SK-N-SH (cell line): Measurements from ENCODE around the gene CDH4. TPM values are rescaled to one million over a fixed set of nuclear protein-coding genes. Genes with fewer than 3 reads are reported as not detected.

Experiments used
- CTCF ChIA-PET: fragments of 300-600, 350-600 bp; formaldehyde crosslinking; extraction: SDS; loops from one replicate; lab custom pipeline; 2021; lab: Yijun Ruan, JAX
- POLR2A ChIA-PET: fragments of 350-600 bp; sonication (Branson Sonifier 250); formaldehyde crosslinking; extraction: SDS; loops from one replicate; lab custom pipeline; 2020; ENCODE audit warnings: antibody characterized with exemption, inconsistent platforms; lab: Yijun Ruan, JAX
- DNase-seq: peaks from one replicate; pipeline ENCODE4 v3.0.0; 2012
- H2AFZ ChIP-seq: fragments of 200-600 bp; sonication (generic); 2 replicates; pipeline ENCODE4 v1.8.1; 2016; ENCODE audit warnings: antibody characterized with exemption, mild to moderate bottlenecking, low read depth
- H3F3A ChIP-seq: fragments of 200-600 bp; sonication (generic); replicated peaks from 2 replicates; pipeline ENCODE3; 2016; ENCODE audit warnings: antibody characterized with exemption, mild to moderate bottlenecking; ENCODE audit not compliant: insufficient read depth
- H3K27ac ChIP-seq, 2 experiments: fragments of 200-500 bp in 1 of 2; fragments of 200-600 bp in 1 of 2; sonication (Bioruptor generic) in 1 of 2; sonication (generic), shearing (Covaris generic) in 1 of 2; 2 replicates each; pipeline versions ENCODE4 v1.5.1 to v1.6.1; 2014 to 2016; ENCODE audit warnings: low read depth in 2 of 2, inconsistent platforms in 1 of 2, low read length in 1 of 2, mild to moderate bottlenecking in 1 of 2, mixed read lengths in 1 of 2
- H3K27me3 ChIP-seq: fragments of 200-600 bp; sonication (generic), shearing (Covaris generic); 2 replicates; pipeline ENCODE4 v1.6.1; 2016; ENCODE audit warnings: mixed run types; ENCODE audit not compliant: insufficient read depth
- H3K36me3 ChIP-seq, 2 experiments: fragments of 200-500 bp in 1 of 2; fragments of 200-600 bp in 1 of 2; sonication (Bioruptor generic) in 1 of 2; sonication (generic) in 1 of 2; replicated peaks in 1 of 2; 2 replicates each; pipeline versions ENCODE3 to v1.5.1; 2014 to 2016; ENCODE audit warnings: low read length in 1 of 2, mild to moderate bottlenecking in 1 of 2; ENCODE audit not compliant: insufficient read depth in 2 of 2, control insufficient read depth in 1 of 2
- H3K4me1 ChIP-seq, 2 experiments: fragments of 200-500 bp in 1 of 2; fragments of 200-600 bp in 1 of 2; sonication (Bioruptor generic) in 1 of 2; sonication (generic), shearing (Covaris generic) in 1 of 2; 2 replicates each; pipeline versions ENCODE4 v1.5.1 to v1.6.1; 2014 to 2016; ENCODE audit warnings: low read depth in 1 of 2, low read length in 1 of 2, mixed run types in 1 of 2; ENCODE audit not compliant: insufficient read depth in 2 of 2, control insufficient read depth in 1 of 2
- H3K4me2 ChIP-seq: fragments of 200-600 bp; sonication (generic), shearing (Covaris generic); 2 replicates; pipeline ENCODE4 v1.6.1; 2017; ENCODE audit warnings: mixed run types
- H3K4me3 ChIP-seq, 2 experiments: fragments of 200-500 bp in 1 of 2; fragments of 200-600 bp in 1 of 2; sonication (Bioruptor generic) in 1 of 2; sonication (generic), shearing (Covaris generic) in 1 of 2; 2 replicates each; pipeline versions ENCODE4 v1.5.1 to v1.8.1; 2014 to 2016; ENCODE audit warnings: low read depth in 2 of 2, inconsistent platforms in 1 of 2, low read length in 1 of 2, mild to moderate bottlenecking in 1 of 2, mixed read lengths in 1 of 2, moderate library complexity in 1 of 2
- H3K79me2 ChIP-seq: fragments of 200-600 bp; sonication (generic); 2 replicates; pipeline ENCODE4 v1.8.1; 2017; ENCODE audit warnings: mild to moderate bottlenecking; ENCODE audit not compliant: insufficient read depth
- H3K9ac ChIP-seq: fragments of 200-600 bp; sonication (generic); 2 replicates; pipeline ENCODE4 v1.6.1; 2017; ENCODE audit warnings: mixed run types
- H3K9me2 ChIP-seq: fragments of 200-600 bp; sonication (generic); 2 replicates; pipeline ENCODE4 v1.6.1; 2017; ENCODE audit warnings: mixed run types
- H3K9me3 ChIP-seq: fragments of 200-600 bp; sonication (generic); 2 replicates; pipeline ENCODE4 v1.6.1; 2017; ENCODE audit warnings: mixed run types, mild to moderate bottlenecking, moderate library complexity
- H4K20me1 ChIP-seq: fragments of 200-600 bp; sonication (generic); 2 replicates; pipeline ENCODE4 v1.6.1; 2017; ENCODE audit warnings: mild to moderate bottlenecking, mixed run types; ENCODE audit not compliant: insufficient read depth
- EP300 ChIP-seq, 2 experiments: IDR thresholded peaks; 2 replicates each; pipeline versions ENCODE4 v1.4.0 to v1.6.1; 2012; ENCODE audit warnings: borderline replicate concordance in 1 of 2, low read depth in 1 of 2, low read length in 1 of 2
- EZH2phosphoT487 ChIP-seq: fragments of 200-600 bp; sonication (generic); IDR thresholded peaks from 2 replicates; pipeline ENCODE4 v1.6.1; 2017; ENCODE audit warnings: low read depth, mixed run types, mild to moderate bottlenecking, antibody characterized with exemption, moderate library complexity, borderline replicate concordance
- FOSL2 ChIP-seq: IDR thresholded peaks from 2 replicates; pipeline ENCODE4 v1.4.0; 2012; ENCODE audit warnings: low read depth, mild to moderate bottlenecking, moderate library complexity, borderline replicate concordance
- FOXJ3 ChIP-seq: sonication (generic); formaldehyde crosslinking; IDR thresholded peaks from 2 replicates; pipeline ENCODE4 v1.5.1; 2020; ENCODE audit warnings: mild to moderate bottlenecking, missing genetic modification reagents
- FOXM1 ChIP-seq: IDR thresholded peaks from 2 replicates; pipeline ENCODE4 v1.4.0; 2012; ENCODE audit warnings: low read depth, mild to moderate bottlenecking
- GABPA ChIP-seq: IDR thresholded peaks from 2 replicates; pipeline ENCODE4 v1.4.0; 2012; ENCODE audit warnings: low read depth, mild to moderate bottlenecking
- GATA2 ChIP-seq: sonication (generic); formaldehyde crosslinking; IDR thresholded peaks from 2 replicates; pipeline ENCODE4 v1.5.0; 2020; ENCODE audit warnings: mild to moderate bottlenecking, missing genetic modification reagents
- IRF3 ChIP-seq: fragments of 150-350 bp; IDR thresholded peaks from 2 replicates; pipeline ENCODE4 v1.6.1; 2016; ENCODE audit warnings: mild to moderate bottlenecking, low read depth, low read length
- MXI1 ChIP-seq: IDR thresholded peaks from 2 replicates; pipeline ENCODE4 v1.6.1; 2012; ENCODE audit warnings: mild to moderate bottlenecking, low read depth, low read length, improper control_type of control experiment
- NFIC ChIP-seq: IDR thresholded peaks from 2 replicates; pipeline ENCODE4 v1.4.0; 2012; ENCODE audit warnings: borderline replicate concordance
- NRF1 ChIP-seq: IDR thresholded peaks from 2 replicates; pipeline ENCODE4 v1.6.1; 2012; ENCODE audit warnings: low read depth, mild to moderate bottlenecking, low read length
- PBX3 ChIP-seq: IDR thresholded peaks from 2 replicates; pipeline ENCODE4; 2012
- POLR2AphosphoS5 ChIP-seq: IDR thresholded peaks from 2 replicates; pipeline ENCODE4 v1.6.1; 2012; ENCODE audit warnings: low read depth, low read length
- RAD21 ChIP-seq: IDR thresholded peaks from 2 replicates; pipeline ENCODE4 v1.6.1; 2012; ENCODE audit warnings: mild to moderate bottlenecking, low read length
- RFX5 ChIP-seq: IDR thresholded peaks from 2 replicates; pipeline ENCODE4 v1.6.1; 2012; ENCODE audit warnings: mild to moderate bottlenecking, improper control_type of control experiment, low read length
- SMC3 ChIP-seq: IDR thresholded peaks from 2 replicates; pipeline ENCODE4 v1.6.1; 2012; ENCODE audit warnings: low read depth, low read length, improper control_type of control experiment
- TCF12 ChIP-seq: IDR thresholded peaks from 2 replicates; pipeline ENCODE4 v1.4.0; 2012
- YY1 ChIP-seq: IDR thresholded peaks from 2 replicates; pipeline ENCODE4 v1.4.0; 2012; ENCODE audit warnings: low read depth, mild to moderate bottlenecking
- WGBS: methylation state at CpG from one replicate; pipeline ENCODE4 v1.1.6; 2017; ENCODE audit warnings: low lambda C conversion rate; 5-methylcytosine and 5-hydroxymethylcytosine counted together
- polyA plus RNA-seq, 3 experiments: library from polyadenylated mRNA; depleted of rRNA; stranded (reverse); fragments of >200 nt; gene quantifications; 2 replicates each; pipeline ENCODE4 v1.2.3, GENCODE V29; 2012

CDH4 gene
- polyA plus RNA-seq, 1 of the 3 experiments (the other 2 are of a cell fraction) = not detected

- Histone ChIP-seq H3K4me2 (no peak overlapping the region), H3K9me3 (no peaks in the 10 kb centered on the region), H3K4me3 (no peak overlapping the region), H4K20me1 (no peaks in the 10 kb centered on the region), H3K79me2 (no peaks in the 10 kb centered on the region), H3F3A (no peaks in the 10 kb centered on the region), H2AFZ (no peak overlapping the region), H3K9me2 (no peaks in the 10 kb centered on the region), H3K27ac (no peak overlapping the region), H3K36me3 (no peaks in the 10 kb centered on the region), H3K9ac (no peak overlapping the region), H3K4me1 (no peaks in the 10 kb centered on the region), H3K27me3 (no peaks in the 10 kb centered on the region)
- no peak for DNase-seq
- ChIA-PET POLR2A (no interaction called here), CTCF (interaction anchor here (1.4 kb wide), 1 partner anchor 311 kb away, joined by 3 read pairs; no protein-coding TSS in a partner anchor)
- 68% methylated on average over 15 of the region's 19 CpGs for WGBS
- no peak for TF ChIP-seq NRF1
- TF ChIP-seq GATA2 (CRISPR knock-in tag) = no peak
- TF ChIP-seq EZH2phosphoT487 = no peak
- TF ChIP-seq MXI1 = no peak
- TF ChIP-seq YY1 = no peak
- no peak for TF ChIP-seq TCF12
- no peak for TF ChIP-seq GABPA
Observed at GRCh38 chr20:61845233-61845671, 593.2 kb downstream of the CDH4 start.

- Histone ChIP-seq H3K79me2 (no peaks in the 10 kb centered on the region), H3K36me3 (no peaks in the 10 kb centered on the region), H3K27me3 (no peaks in the 10 kb centered on the region), H3K9me2 (no peaks in the 10 kb centered on the region), H3K9ac (no peak overlapping the region), H2AFZ (no peak overlapping the region), H3K27ac (no peak overlapping the region), H4K20me1 (no peaks in the 10 kb centered on the region), H3K4me2 (no peak overlapping the region), H3F3A (no peaks in the 10 kb centered on the region), H3K4me1 (no peaks in the 10 kb centered on the region), H3K4me3 (no peak overlapping the region), H3K9me3 (no peaks in the 10 kb centered on the region)
- ChIA-PET CTCF (no interaction called here), POLR2A (no interaction called here)
- TF ChIP-seq GABPA = no peak
- no peak for TF ChIP-seq SMC3
- no peak for DNase-seq
- WGBS = 93% methylated on average over 3 of the region's 15 CpGs
Observed at GRCh38 chr20:61846074-61846473, 594.0 kb downstream of the CDH4 start.

- 23% methylated on average over 6 of the region's 11 CpGs for WGBS
- Histone ChIP-seq H3K9me2 (no peaks in the 10 kb centered on the region), H4K20me1 (no peaks in the 10 kb centered on the region), H3K4me3 (no peak overlapping the region), H2AFZ (no peak overlapping the region), H3K4me2 (no peak overlapping the region), H3K36me3 (no peaks in the 10 kb centered on the region), H3K4me1 (no peaks in the 10 kb centered on the region), H3K27me3 (no peaks in the 10 kb centered on the region), H3K9me3 (no peaks in the 10 kb centered on the region), H3K27ac (no peak overlapping the region), H3K9ac (no peak overlapping the region), H3F3A (no peaks in the 10 kb centered on the region), H3K79me2 (no peaks in the 10 kb centered on the region)
- POLR2A ChIA-PET = no interaction called here
- no peak for DNase-seq
- CTCF ChIA-PET = interaction anchor here (0.8 kb wide), 1 partner anchor 40 kb away, joined by 3 read pairs; no protein-coding TSS in a partner anchor
- TF ChIP-seq FOSL2 (no peak), NFIC (no peak), GATA2 (CRISPR knock-in tag) (no peak), TCF12 (no peak), PBX3 (no peak), RFX5 (no peak), FOXJ3 (CRISPR knock-in tag) (no peak), RAD21 (no peak), EZH2phosphoT487 (no peak), POLR2AphosphoS5 (no peak), SMC3 (no peak), FOXM1 (no peak), IRF3 (no peak), EP300 (IDR thresholded peaks at IDR 0.05; ENCODE audit: borderline replicate concordance in 1 of 2, low read depth in 1 of 2, low read length in 1 of 2) (no peak)
Observed at GRCh38 chr20:61846741-61847419, 594.8 kb downstream of the CDH4 start.
